ENCODE measurements around the gene RMC1. TPM values are rescaled to one million over a fixed set of nuclear protein-coding genes. Genes with fewer than 3 reads are reported as not detected.

The RMC1 gene
- total RNA-seq, 4 donors from 2014 or later, result 16.6 to 20.2 (median 18.4) TPM

DNA sequence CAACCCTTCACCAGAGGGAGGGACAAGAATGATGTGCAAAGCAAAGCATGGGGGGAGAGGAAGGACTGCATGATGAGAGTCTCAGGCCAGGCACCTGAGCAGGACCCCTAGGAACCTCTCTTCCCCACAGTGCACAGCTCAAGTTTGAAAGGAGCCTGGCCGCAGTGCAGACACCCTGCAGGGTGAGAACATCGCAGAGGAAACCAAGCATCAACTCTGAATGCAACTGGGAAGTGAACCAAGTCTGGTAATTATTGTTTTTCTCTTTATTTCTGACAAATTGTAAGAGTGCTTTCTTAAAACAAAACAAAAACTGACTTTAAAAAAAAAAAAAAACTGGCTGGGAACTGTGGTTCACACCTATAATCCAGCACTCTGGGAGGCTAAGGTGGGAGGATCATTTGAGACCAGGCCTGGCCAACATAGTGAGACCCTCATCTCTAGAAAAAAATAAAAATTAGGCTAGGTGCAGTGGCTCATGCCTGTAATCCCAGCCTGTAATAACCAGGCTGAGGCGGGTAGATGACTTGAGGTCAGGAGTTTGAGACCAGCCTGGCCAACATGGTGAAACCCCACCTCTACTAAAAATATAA lies 67.7 kb downstream of the RMC1 start:
- Histone ChIP-seq H3K36me3 (peaks cover 0 to 81% (median 3%) of the 10 kb centered on the region in 3 donors), H3K4me1 (peaks cover 5 to 55% (median 15%) of the 10 kb centered on the region in 3 donors), H3K27me3 (no peaks in the 10 kb centered on the region), H3K9me3 (no peaks in the 10 kb centered on the region), H3K4me3 (no peak overlapping the region), H3K27ac (no peak overlapping the region)
- TF ChIP-seq, protein P1, sequence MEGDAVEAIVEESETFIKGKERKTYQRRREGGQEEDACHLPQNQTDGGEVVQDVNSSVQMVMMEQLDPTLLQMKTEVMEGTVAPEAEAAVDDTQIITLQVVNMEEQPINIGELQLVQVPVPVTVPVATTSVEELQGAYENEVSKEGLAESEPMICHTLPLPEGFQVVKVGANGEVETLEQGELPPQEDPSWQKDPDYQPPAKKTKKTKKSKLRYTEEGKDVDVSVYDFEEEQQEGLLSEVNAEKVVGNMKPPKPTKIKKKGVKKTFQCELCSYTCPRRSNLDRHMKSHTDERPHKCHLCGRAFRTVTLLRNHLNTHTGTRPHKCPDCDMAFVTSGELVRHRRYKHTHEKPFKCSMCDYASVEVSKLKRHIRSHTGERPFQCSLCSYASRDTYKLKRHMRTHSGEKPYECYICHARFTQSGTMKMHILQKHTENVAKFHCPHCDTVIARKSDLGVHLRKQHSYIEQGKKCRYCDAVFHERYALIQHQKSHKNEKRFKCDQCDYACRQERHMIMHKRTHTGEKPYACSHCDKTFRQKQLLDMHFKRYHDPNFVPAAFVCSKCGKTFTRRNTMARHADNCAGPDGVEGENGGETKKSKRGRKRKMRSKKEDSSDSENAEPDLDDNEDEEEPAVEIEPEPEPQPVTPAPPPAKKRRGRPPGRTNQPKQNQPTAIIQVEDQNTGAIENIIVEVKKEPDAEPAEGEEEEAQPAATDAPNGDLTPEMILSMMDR (IDR thresholded peaks at IDR 0.05), result no peak
- intact Hi-C loops (cut with DNase I), result no loop called here
- no peak for DNase-seq
- 75 to 84% methylated on average over 3 of the region's 3 CpGs for WGBS, 2 donors

DNA sequence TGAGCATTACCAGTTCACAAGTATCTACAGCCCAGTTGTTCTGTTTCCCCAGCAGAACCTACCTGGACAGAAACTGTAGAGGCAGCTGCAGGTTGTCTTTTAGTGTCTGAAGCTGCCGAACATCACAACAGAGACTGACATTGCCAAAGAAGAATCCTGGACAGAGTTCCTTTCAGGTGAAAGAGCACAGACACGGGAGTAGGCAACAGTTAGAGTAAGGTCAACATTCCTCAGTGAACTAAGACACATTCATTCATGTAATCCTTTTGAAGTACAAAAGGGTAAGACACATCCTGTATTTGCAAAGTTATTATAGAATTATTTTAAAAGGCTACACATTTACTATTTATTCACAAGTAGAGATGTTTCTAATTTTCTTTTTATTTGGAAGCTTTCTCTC lies 68.7 kb downstream of the RMC1 start:
- 55 to 59% methylated on average over 2 of the region's 2 CpGs for WGBS, 2 donors
- H3K36me3 ChIP-seq, result peaks cover 0 to 81% (median 3%) of the 10 kb centered on the region in 3 donors
- intact Hi-C loops (cut with DNase I), result no loop called here
- no peaks in the 10 kb centered on the region for H3K9me3 ChIP-seq
- H3K4me3 ChIP-seq, result no peak overlapping the region
- TF ChIP-seq, protein P1 (IDR thresholded peaks at IDR 0.05), result no peak
- TF ChIP-seq POLR2A (IDR thresholded peaks at IDR 0.05), result no peak
- no peak for DNase-seq
- H3K27ac ChIP-seq, result no peak overlapping the region
- H3K4me1 ChIP-seq, result peaks cover 5 to 56% (median 15%) of the 10 kb centered on the region in 3 donors
- H3K27me3 ChIP-seq, result no peaks in the 10 kb centered on the region

DNA sequence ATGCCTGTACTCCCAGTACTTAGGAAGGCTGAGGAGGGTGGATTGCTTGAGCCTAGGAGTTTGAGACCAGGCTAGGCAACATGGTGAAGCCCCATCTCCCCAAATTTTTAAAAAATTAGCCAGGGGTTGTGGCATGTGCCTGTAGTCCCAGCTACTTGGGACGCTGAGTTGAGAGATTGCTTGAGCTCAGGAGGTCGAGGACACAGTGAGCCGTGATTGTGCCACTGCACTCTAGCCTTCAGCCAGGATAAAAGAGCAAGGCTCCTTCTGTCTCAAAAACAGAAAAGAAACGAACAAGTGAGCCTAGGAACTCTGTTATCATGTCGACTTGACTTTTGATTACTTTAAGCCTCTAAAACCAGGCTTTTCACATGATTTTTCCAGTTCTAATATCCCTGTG lies 69.3 kb downstream of the RMC1 start:
- H3K4me1 ChIP-seq, result peaks cover 5 to 56% (median 15%) of the 10 kb centered on the region in 3 donors
- intact Hi-C loops (cut with DNase I), result no loop called here
- DNase-seq, result no peak
- no peaks in the 10 kb centered on the region for H3K27me3 ChIP-seq
- H3K36me3 ChIP-seq, result peaks cover 0 to 79% (median 3%) of the 10 kb centered on the region in 3 donors
- no peak overlapping the region for H3K4me3 ChIP-seq
- no peaks in the 10 kb centered on the region for H3K9me3 ChIP-seq
- no peak overlapping the region for H3K27ac ChIP-seq
- 76 to 80% methylated on average over 5 of the region's 5 CpGs for WGBS, 2 donors
- TF ChIP-seq, protein P1 (IDR thresholded peaks at IDR 0.05), result no peak
- TF ChIP-seq POLR2A (IDR thresholded peaks at IDR 0.05), result no peak

DNA sequence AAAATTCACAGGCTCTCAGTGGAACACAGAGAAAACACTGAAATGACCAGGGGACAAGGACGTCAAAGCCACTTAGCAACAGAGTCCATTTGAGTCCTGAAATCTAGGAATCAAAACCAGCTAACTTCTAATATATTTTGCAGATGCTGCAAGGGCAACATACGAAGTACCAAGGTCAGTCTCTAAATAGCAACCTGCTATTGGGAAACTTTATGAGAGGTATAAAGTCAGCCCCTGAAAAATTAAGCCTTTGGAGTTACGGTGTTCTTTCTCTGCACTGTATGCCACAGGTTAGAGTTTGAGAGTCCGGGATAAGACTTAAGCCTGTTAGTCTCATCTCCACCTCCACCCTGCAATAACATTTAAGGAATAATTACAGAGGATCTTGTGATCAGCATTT lies 69.7 kb downstream of the RMC1 start:
- TF ChIP-seq, protein P1 (IDR thresholded peaks at IDR 0.05), result no peak
- TF ChIP-seq POLR2A (IDR thresholded peaks at IDR 0.05), result no peak
- WGBS, 2 donors, result 86 to 96% methylated on average over 4 of the region's 4 CpGs
- H3K36me3 ChIP-seq, result peaks cover 0 to 78% (median 3%) of the 10 kb centered on the region in 3 donors

GRCh38 chr18:23573626-23574431 lies 70.5 kb downstream of the RMC1 start:
- TF ChIP-seq POLR2A (IDR thresholded peaks at IDR 0.05), result no peak
- no peaks in the 10 kb centered on the region for H3K27me3 ChIP-seq
- H3K27ac ChIP-seq, result peak overlapping the region; percentile 11 to 58 (median 50)
- peaks cover 5 to 55% (median 21%) of the 10 kb centered on the region in 3 donors for H3K4me1 ChIP-seq
- no peak for DNase-seq
- no peak overlapping the region for H3K4me3 ChIP-seq
- intact Hi-C loops (cut with DNase I), result no loop called here
- H3K36me3 ChIP-seq, result peaks cover 0 to 71% (median 3%) of the 10 kb centered on the region in 3 donors
- H3K9me3 ChIP-seq, result no peaks in the 10 kb centered on the region
- WGBS, 2 donors, result 35 to 42% methylated on average over 3 to 6 of the region's 6 CpGs

More for the DNA sequence above, 69.7 kb downstream of the RMC1 start:
- no peaks in the 10 kb centered on the region for H3K27me3 ChIP-seq
- intact Hi-C loops (cut with DNase I), result no loop called here
- H3K4me3 ChIP-seq, result no peak overlapping the region
- no peak overlapping the region for H3K27ac ChIP-seq
- no peaks in the 10 kb centered on the region for H3K9me3 ChIP-seq
- DNase-seq, result no peak
- H3K4me1 ChIP-seq, result peaks cover 5 to 56% (median 15%) of the 10 kb centered on the region in 3 donors
